HUES64 (cell line): ENCODE results near the gene CERS4.
A peak's percentile ranks its signal among the peaks of the same experiment; 100 is the strongest.

Experiments
- H3K27ac ChIP-seq: 2 replicates; pipeline ENCODE4 v1.7.0; 2013; ENCODE audit warnings: low read depth, low read length, inconsistent platforms
- H3K27me3 ChIP-seq: 2 replicates; pipeline ENCODE4 v1.6.1; 2013; ENCODE audit warnings: mild to moderate bottlenecking, low read length; ENCODE audit not compliant: insufficient read depth
- H3K36me3 ChIP-seq: 2 replicates; pipeline ENCODE4 v1.6.1; 2013; ENCODE audit warnings: mild to moderate bottlenecking, low read length; ENCODE audit not compliant: insufficient read depth
- H3K4me1 ChIP-seq: 2 replicates; pipeline ENCODE4 v1.6.1; 2013; ENCODE audit warnings: mild to moderate bottlenecking, low read length, moderate library complexity; ENCODE audit not compliant: insufficient read depth
- H3K4me3 ChIP-seq: 2 replicates; pipeline ENCODE4 v1.5.1; 2013; ENCODE audit warnings: mild to moderate bottlenecking, low read length, moderate library complexity
- H3K9ac ChIP-seq: 2 replicates; pipeline ENCODE4 v1.6.1; 2013; ENCODE audit warnings: mild to moderate bottlenecking, low read depth, low read length
- H3K9me3 ChIP-seq: 2 replicates; pipeline ENCODE4 v1.6.1; 2013; ENCODE audit warnings: low read depth, low read length; ENCODE audit not compliant: insufficient read depth
- WGBS: fragments of 150-250, 120-280 bp; methylation state at CpG from one replicate; pipeline ENCODE4 v1.1.7; 2013; ENCODE audit warnings: missing lambda C conversion rate; 5-methylcytosine and 5-hydroxymethylcytosine counted together

Gene CERS4

GRCh38 chr19:8231073-8231604 is 22.0 kb downstream of the CERS4 start:
- no peak overlapping the region for H3K9ac ChIP-seq
- no peak overlapping the region for H3K4me3 ChIP-seq
- H3K27ac ChIP-seq = no peak overlapping the region
- H3K4me1 ChIP-seq = no peaks in the 10 kb centered on the region
- H3K9me3 ChIP-seq = no peaks in the 10 kb centered on the region
- no peaks in the 10 kb centered on the region for H3K27me3 ChIP-seq
- H3K36me3 ChIP-seq = no peaks in the 10 kb centered on the region; the same call in 1 of the 2 replicates
- WGBS = 92% methylated on average over 2 of the region's 3 CpGs

GRCh38 chr19:8233370-8233769 is 24.2 kb downstream of the CERS4 start:
- H3K4me1 ChIP-seq = no peaks in the 10 kb centered on the region
- H3K27me3 ChIP-seq = no peaks in the 10 kb centered on the region
- 71% methylated on average over 7 of the region's 7 CpGs for WGBS
- H3K9me3 ChIP-seq = no peaks in the 10 kb centered on the region
- no peak overlapping the region for H3K4me3 ChIP-seq
- H3K9ac ChIP-seq = no peak overlapping the region
- H3K36me3 ChIP-seq = no peaks in the 10 kb centered on the region; the same call in 1 of the 2 replicates
- H3K27ac ChIP-seq = no peak overlapping the region

- H3K27ac ChIP-seq = no peak overlapping the region
- WGBS = 94% methylated on average over 5 of the region's 6 CpGs
- H3K9me3 ChIP-seq = no peaks in the 10 kb centered on the region
- no peaks in the 10 kb centered on the region for H3K27me3 ChIP-seq
- no peak overlapping the region for H3K9ac ChIP-seq
- H3K4me3 ChIP-seq = no peak overlapping the region
- H3K36me3 ChIP-seq = no peaks in the 10 kb centered on the region; the same call in 1 of the 2 replicates
- H3K4me1 ChIP-seq = peaks cover 11% of the 10 kb centered on the region
These were observed 27.9 kb downstream of the CERS4 start for GRCh38 chr19:8237026-8237425.

GRCh38 chr19:8238251-8238650 is 29.1 kb downstream of the CERS4 start:
- peaks cover 2% of the 10 kb centered on the region; the same call in 1 of the 2 replicates for H3K9me3 ChIP-seq
- H3K27ac ChIP-seq = no peak overlapping the region
- H3K9ac ChIP-seq = no peak overlapping the region
- H3K27me3 ChIP-seq = no peaks in the 10 kb centered on the region
- H3K4me3 ChIP-seq = no peak overlapping the region
- H3K4me1 ChIP-seq = peaks cover 11% of the 10 kb centered on the region
- 96% methylated on average over 1 of the region's 1 CpG for WGBS
- H3K36me3 ChIP-seq = no peaks in the 10 kb centered on the region; the same call in 1 of the 2 replicates

GRCh38 chr19:8239528-8240273 is 30.5 kb downstream of the CERS4 start:
- H3K27ac ChIP-seq = peak overlapping the region; percentile 22; the same call in 1 of the 2 replicates
- H3K36me3 ChIP-seq = no peaks in the 10 kb centered on the region; the same call in 1 of the 2 replicates
- 93% methylated on average over 3 of the region's 3 CpGs for WGBS
- H3K9ac ChIP-seq = no peak overlapping the region
- no peak overlapping the region for H3K4me3 ChIP-seq
- no peaks in the 10 kb centered on the region for H3K27me3 ChIP-seq
- peaks cover 11% of the 10 kb centered on the region for H3K4me1 ChIP-seq
- peaks cover 4% of the 10 kb centered on the region; the same call in 1 of the 2 replicates for H3K9me3 ChIP-seq

- peak overlapping the region; percentile 27; the same call in 1 of the 2 replicates for H3K9ac ChIP-seq
- H3K9me3 ChIP-seq = peaks cover 4% of the 10 kb centered on the region; the same call in 1 of the 2 replicates
- no peaks in the 10 kb centered on the region for H3K27me3 ChIP-seq
- peak overlapping the region; percentile 36; the same call in 1 of the 2 replicates for H3K27ac ChIP-seq
- H3K4me3 ChIP-seq = no peak overlapping the region
- H3K36me3 ChIP-seq = no peaks in the 10 kb centered on the region; the same call in 1 of the 2 replicates
- H3K4me1 ChIP-seq = peaks cover 11% of the 10 kb centered on the region
- whole genome bisulfite sequencing = 47% methylated on average over 17 of the region's 17 CpGs
These were observed 31.4 kb downstream of the CERS4 start for GRCh38 chr19:8240274-8241229.

- Histone ChIP-seq H3K9ac (no peak overlapping the region), H3K4me3 (no peak overlapping the region), H3K9me3 (peaks cover 4% of the 10 kb centered on the region; the same call in 1 of the 2 replicates), H3K27ac (no peak overlapping the region), H3K4me1 (peaks cover 11% of the 10 kb centered on the region), H3K36me3 (no peaks in the 10 kb centered on the region; the same call in 1 of the 2 replicates), H3K27me3 (no peaks in the 10 kb centered on the region)
- 94% methylated on average over 4 of the region's 4 CpGs for WGBS
These were observed 32.5 kb downstream of the CERS4 start for GRCh38 chr19:8241646-8242045.

GRCh38 chr19:8242211-8242821 is 33.1 kb downstream of the CERS4 start:
- Histone ChIP-seq H3K4me1 (peaks cover 11% of the 10 kb centered on the region), H3K4me3 (no peak overlapping the region)

GRCh38 chr19:8243146-8243545 is 34.0 kb downstream of the CERS4 start:
- H3K4me3 ChIP-seq = no peak overlapping the region
- peaks cover 2% of the 10 kb centered on the region; the same call in 1 of the 2 replicates for H3K36me3 ChIP-seq
- peaks cover 11% of the 10 kb centered on the region for H3K4me1 ChIP-seq
- H3K27me3 ChIP-seq = no peaks in the 10 kb centered on the region
- H3K9ac ChIP-seq = no peak overlapping the region
- 96% methylated on average over 3 of the region's 3 CpGs for WGBS
- H3K27ac ChIP-seq = no peak overlapping the region
- peaks cover 4% of the 10 kb centered on the region; the same call in 1 of the 2 replicates for H3K9me3 ChIP-seq

More at GRCh38 chr19:8242211-8242821, 33.1 kb downstream of the CERS4 start:
- Histone ChIP-seq H3K27ac (no peak overlapping the region), H3K36me3 (peaks cover under 1% of the 10 kb centered on the region; the same call in 1 of the 2 replicates), H3K9me3 (peaks cover 4% of the 10 kb centered on the region; the same call in 1 of the 2 replicates), H3K27me3 (no peaks in the 10 kb centered on the region), H3K9ac (no peak overlapping the region)
- WGBS = 91% methylated on average over 4 of the region's 4 CpGs

- H3K9ac ChIP-seq = no peak overlapping the region
- no peak overlapping the region for H3K4me3 ChIP-seq
- peaks cover 2% of the 10 kb centered on the region; the same call in 1 of the 2 replicates for H3K36me3 ChIP-seq
- no peak overlapping the region for H3K27ac ChIP-seq
- H3K4me1 ChIP-seq = peaks cover 11% of the 10 kb centered on the region
- 89% methylated on average over 3 of the region's 3 CpGs for WGBS
- peaks cover 4% of the 10 kb centered on the region; the same call in 1 of the 2 replicates for H3K9me3 ChIP-seq
- no peaks in the 10 kb centered on the region for H3K27me3 ChIP-seq
These were observed 35.3 kb downstream of the CERS4 start for GRCh38 chr19:8244442-8244841.
